Measurements from ENCODE around the gene CYFIP2. TPM values are rescaled to one million over a fixed set of nuclear protein-coding genes. Genes with fewer than 3 reads are reported as not detected.

Gene CYFIP2
- total and polyA plus RNA-seq, 2 experiments from 2014 or later: 24.8 to 30.2 TPM

DNA sequence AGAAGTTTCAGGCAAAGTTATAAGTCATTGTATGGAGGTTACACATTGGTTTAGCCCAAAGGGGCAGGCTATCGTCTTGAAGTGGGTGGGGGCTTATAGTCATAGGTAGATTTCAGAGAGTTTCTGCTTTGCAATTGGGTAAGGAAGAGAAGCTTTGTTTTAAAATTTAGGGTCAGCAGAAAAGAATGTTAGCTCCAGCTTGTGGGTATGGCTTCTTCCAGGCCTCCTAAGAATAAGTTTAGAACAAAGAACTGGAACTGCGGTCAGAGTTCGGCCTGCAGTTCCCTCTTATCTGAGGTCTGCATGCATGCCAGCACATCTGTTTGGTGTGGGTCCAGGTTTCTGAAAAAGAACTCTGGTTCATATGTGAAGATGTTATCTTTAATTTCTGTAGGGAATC is 96.1 kb downstream of the CYFIP2 start:
- no peaks in the 10 kb centered on the region for H3K4me1 ChIP-seq (ENCODE audit: insufficient read depth)
- H3K27me3 ChIP-seq: no peaks in the 10 kb centered on the region
- no peaks in the 10 kb centered on the region for H3K9me2 ChIP-seq (replicated peaks; ENCODE audit: insufficient read depth)
- 79% methylated on average over 3 of the region's 3 CpGs for WGBS (ENCODE audit: low lambda C conversion rate, missing lambda C conversion rate)
- H3K36me3 ChIP-seq (replicated peaks; ENCODE audit: insufficient read depth, low read depth): no peaks in the 10 kb centered on the region
- H2AFZ ChIP-seq: no peak overlapping the region
- no peaks in the 10 kb centered on the region for H4K20me1 ChIP-seq (ENCODE audit: insufficient read depth, poor library complexity, severe bottlenecking)
- H3K4me3 ChIP-seq: no peak overlapping the region
- H3K9me3 ChIP-seq (ENCODE audit: low read depth): no peaks in the 10 kb centered on the region
- TF ChIP-seq, protein P1, sequence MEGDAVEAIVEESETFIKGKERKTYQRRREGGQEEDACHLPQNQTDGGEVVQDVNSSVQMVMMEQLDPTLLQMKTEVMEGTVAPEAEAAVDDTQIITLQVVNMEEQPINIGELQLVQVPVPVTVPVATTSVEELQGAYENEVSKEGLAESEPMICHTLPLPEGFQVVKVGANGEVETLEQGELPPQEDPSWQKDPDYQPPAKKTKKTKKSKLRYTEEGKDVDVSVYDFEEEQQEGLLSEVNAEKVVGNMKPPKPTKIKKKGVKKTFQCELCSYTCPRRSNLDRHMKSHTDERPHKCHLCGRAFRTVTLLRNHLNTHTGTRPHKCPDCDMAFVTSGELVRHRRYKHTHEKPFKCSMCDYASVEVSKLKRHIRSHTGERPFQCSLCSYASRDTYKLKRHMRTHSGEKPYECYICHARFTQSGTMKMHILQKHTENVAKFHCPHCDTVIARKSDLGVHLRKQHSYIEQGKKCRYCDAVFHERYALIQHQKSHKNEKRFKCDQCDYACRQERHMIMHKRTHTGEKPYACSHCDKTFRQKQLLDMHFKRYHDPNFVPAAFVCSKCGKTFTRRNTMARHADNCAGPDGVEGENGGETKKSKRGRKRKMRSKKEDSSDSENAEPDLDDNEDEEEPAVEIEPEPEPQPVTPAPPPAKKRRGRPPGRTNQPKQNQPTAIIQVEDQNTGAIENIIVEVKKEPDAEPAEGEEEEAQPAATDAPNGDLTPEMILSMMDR (IDR thresholded peaks at IDR 0.05; ENCODE audit: poor library complexity): no peak
- no peak for TF ChIP-seq EZH2 (IDR thresholded peaks at IDR 0.05; ENCODE audit: borderline replicate concordance)
- no peak for TF ChIP-seq EZH2phosphoT487 (IDR thresholded peaks at IDR 0.05; ENCODE audit: low read depth, severe bottlenecking, unreplicated experiment)
- no peak for DNase-seq (ENCODE audit: low spot score)
- no peak overlapping the region for H3K27ac ChIP-seq
- no peaks in the 10 kb centered on the region for H3K79me2 ChIP-seq
- H3K4me2 ChIP-seq: no peak overlapping the region

DNA sequence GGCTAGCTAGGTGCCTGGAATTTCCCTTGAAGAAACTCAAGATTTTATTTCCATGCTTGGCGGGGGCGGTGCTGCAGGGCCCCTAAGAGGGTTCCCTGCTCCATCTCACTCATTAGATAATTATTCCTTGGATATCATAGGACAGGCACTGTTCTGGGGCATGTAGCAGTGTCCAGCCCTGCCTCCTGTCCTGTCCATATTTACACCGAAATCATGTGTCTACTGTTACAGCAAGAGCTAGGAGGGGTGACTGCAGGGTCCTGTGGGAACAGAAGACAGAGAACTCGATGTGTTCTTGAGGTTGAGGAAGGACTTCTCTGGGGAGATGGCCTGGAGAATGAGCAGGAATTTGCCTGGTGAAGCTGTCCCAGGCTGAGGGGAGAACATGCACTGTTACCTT is 96.6 kb downstream of the CYFIP2 start:
- H3K27me3 ChIP-seq: no peaks in the 10 kb centered on the region
- H3K79me2 ChIP-seq: no peaks in the 10 kb centered on the region
- no peaks in the 10 kb centered on the region for H3K9me2 ChIP-seq (replicated peaks; ENCODE audit: insufficient read depth)
- H3K36me3 ChIP-seq (replicated peaks; ENCODE audit: insufficient read depth, low read depth): no peaks in the 10 kb centered on the region
- H3K4me3 ChIP-seq: no peak overlapping the region
- no peak overlapping the region for H3K4me2 ChIP-seq
- no peak for DNase-seq (ENCODE audit: low spot score)
- no peak overlapping the region for H2AFZ ChIP-seq
- no peak for TF ChIP-seq EZH2 (IDR thresholded peaks at IDR 0.05; ENCODE audit: borderline replicate concordance)
- TF ChIP-seq, protein P1 (IDR thresholded peaks at IDR 0.05; ENCODE audit: poor library complexity): no peak
- TF ChIP-seq EZH2phosphoT487 (IDR thresholded peaks at IDR 0.05; ENCODE audit: low read depth, severe bottlenecking, unreplicated experiment): no peak
- H3K4me1 ChIP-seq (ENCODE audit: insufficient read depth): no peaks in the 10 kb centered on the region
- no peaks in the 10 kb centered on the region for H3K9me3 ChIP-seq (ENCODE audit: low read depth)
- WGBS (ENCODE audit: low lambda C conversion rate, missing lambda C conversion rate): 93% methylated on average over 4 of the region's 4 CpGs
- no peak overlapping the region for H3K27ac ChIP-seq
- no peaks in the 10 kb centered on the region for H4K20me1 ChIP-seq (ENCODE audit: insufficient read depth, poor library complexity, severe bottlenecking)

DNA sequence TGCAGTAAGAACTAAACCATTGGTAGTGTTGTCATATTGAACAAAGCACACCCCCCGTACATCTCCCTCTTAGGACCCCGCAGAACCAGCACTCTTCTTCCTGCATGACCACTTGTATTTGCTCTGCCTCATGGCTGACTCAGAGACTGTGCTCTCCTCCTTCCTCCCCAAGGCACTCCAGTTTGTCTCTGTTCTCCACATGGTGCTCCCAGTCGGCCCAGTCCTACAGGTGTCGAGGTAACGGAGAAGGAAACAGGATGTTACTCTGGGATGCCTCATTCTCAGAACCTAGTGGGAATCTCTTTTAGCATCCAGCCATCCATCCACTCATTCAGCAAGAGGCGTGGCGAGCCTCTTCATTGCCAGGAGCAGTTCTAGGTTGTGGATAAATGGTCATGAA is 97.1 kb downstream of the CYFIP2 start:
- H2AFZ ChIP-seq: no peak overlapping the region
- WGBS (ENCODE audit: low lambda C conversion rate, missing lambda C conversion rate): 95% methylated on average over 7 of the region's 7 CpGs
- no peak for DNase-seq (ENCODE audit: low spot score)

More for the DNA sequence above, 97.1 kb downstream of the CYFIP2 start:
- Histone ChIP-seq H3K9me3 (ENCODE audit: low read depth) (no peaks in the 10 kb centered on the region), H3K79me2 (no peaks in the 10 kb centered on the region), H3K4me2 (no peak overlapping the region), H4K20me1 (ENCODE audit: insufficient read depth, poor library complexity, severe bottlenecking) (no peaks in the 10 kb centered on the region), H3K9me2 (replicated peaks; ENCODE audit: insufficient read depth) (no peaks in the 10 kb centered on the region), H3K27ac (no peak overlapping the region), H3K4me3 (no peak overlapping the region), H3K27me3 (no peaks in the 10 kb centered on the region), H3K36me3 (replicated peaks; ENCODE audit: insufficient read depth, low read depth) (no peaks in the 10 kb centered on the region), H3K4me1 (ENCODE audit: insufficient read depth) (no peaks in the 10 kb centered on the region)
- TF ChIP-seq, protein P1 (IDR thresholded peaks at IDR 0.05; ENCODE audit: poor library complexity): no peak
- TF ChIP-seq EZH2 (IDR thresholded peaks at IDR 0.05; ENCODE audit: borderline replicate concordance) (no peak), EZH2phosphoT487 (IDR thresholded peaks at IDR 0.05; ENCODE audit: low read depth, severe bottlenecking, unreplicated experiment) (no peak)
